ENCODE data around the gene SLC23A2. TPM values are rescaled to one million over a fixed set of nuclear protein-coding genes. Genes with fewer than 3 reads are reported as not detected.

Gene SLC23A2
- total RNA-seq, 1 experiment from 2014 or later: 24.0 TPM

GRCh38 chr20:4937407-4938319 lies 63.6 kb downstream of the SLC23A2 start:
- CTCF ChIA-PET: interaction anchor here (0.6 to 1.7 kb wide), 3 partner anchors 10 to 255 kb away, joined by 3 to 7 read pairs (median 3); no protein-coding TSS in a partner anchor
- no peak overlapping the region for H3K27ac Mint-ChIP-seq (ENCODE audit: low read depth, unreplicated experiment)
- POLR2A ChIA-PET: interaction anchor here (0.6 kb wide), 1 partner anchor 715 kb away, joined by 3 read pairs; no protein-coding TSS in a partner anchor
- no peaks in the 10 kb centered on the region for H3K9me3 Mint-ChIP-seq (ENCODE audit: unreplicated experiment)
- no peaks in the 10 kb centered on the region for H3K36me3 Mint-ChIP-seq (ENCODE audit: insufficient read depth, unreplicated experiment)
- H3K4me1 Mint-ChIP-seq (ENCODE audit: insufficient read depth, unreplicated experiment): no peaks in the 10 kb centered on the region
- intact Hi-C loops (cut with micrococcal nuclease): no loop called here
- no peak overlapping the region for H3K4me3 Mint-ChIP-seq (ENCODE audit: unreplicated experiment)
- no TSS peak for BruUV-seq (replicated peaks)
- no peaks in the 10 kb centered on the region for H3K27me3 Mint-ChIP-seq (ENCODE audit: insufficient read depth, unreplicated experiment)
- DNase-seq (ENCODE audit: unreplicated experiment): no peak
- no peak for TF ChIP-seq CTCF (IDR thresholded peaks at IDR 0.05; ENCODE audit: unreplicated experiment)

GRCh38 chr20:4936851-4937406 lies 64.4 kb downstream of the SLC23A2 start:
- H3K27me3 Mint-ChIP-seq (ENCODE audit: insufficient read depth, unreplicated experiment): no peaks in the 10 kb centered on the region
- POLR2A ChIA-PET: no interaction called here
- TF ChIP-seq CTCF (IDR thresholded peaks at IDR 0.05; ENCODE audit: unreplicated experiment): no peak
- no peak overlapping the region for H3K27ac Mint-ChIP-seq (ENCODE audit: low read depth, unreplicated experiment)
- H3K4me1 Mint-ChIP-seq (ENCODE audit: insufficient read depth, unreplicated experiment): no peaks in the 10 kb centered on the region
- no peaks in the 10 kb centered on the region for H3K9me3 Mint-ChIP-seq (ENCODE audit: unreplicated experiment)
- intact Hi-C loops (cut with micrococcal nuclease): no loop called here
- no peaks in the 10 kb centered on the region for H3K36me3 Mint-ChIP-seq (ENCODE audit: insufficient read depth, unreplicated experiment)
- no TSS peak for BruUV-seq (replicated peaks)
- no peak overlapping the region for H3K4me3 Mint-ChIP-seq (ENCODE audit: unreplicated experiment)
- CTCF ChIA-PET: interaction anchor here (0.9 to 1.7 kb wide), 4 partner anchors 11 to 164 kb away, joined by 3 to 5 read pairs (median 4); no protein-coding TSS in a partner anchor
- no peak for DNase-seq (ENCODE audit: unreplicated experiment)

- Mint-ChIP-seq H3K9me3 (ENCODE audit: unreplicated experiment) (no peaks in the 10 kb centered on the region), H3K27me3 (ENCODE audit: insufficient read depth, unreplicated experiment) (no peaks in the 10 kb centered on the region), H3K36me3 (ENCODE audit: insufficient read depth, unreplicated experiment) (no peaks in the 10 kb centered on the region), H3K4me1 (ENCODE audit: insufficient read depth, unreplicated experiment) (no peaks in the 10 kb centered on the region), H3K27ac (ENCODE audit: low read depth, unreplicated experiment) (no peak overlapping the region), H3K4me3 (ENCODE audit: unreplicated experiment) (no peak overlapping the region)
- TF ChIP-seq CTCF (IDR thresholded peaks at IDR 0.05; ENCODE audit: unreplicated experiment): no peak
- intact Hi-C loops (cut with micrococcal nuclease): no loop called here
- no peak for DNase-seq (ENCODE audit: unreplicated experiment)
- POLR2A ChIA-PET: no interaction called here
- BruUV-seq (replicated peaks): no TSS peak
- CTCF ChIA-PET: interaction anchor here (0.5 to 1.7 kb wide), 5 partner anchors 12 to 165 kb away, joined by 3 to 5 read pairs (median 5); no protein-coding TSS in a partner anchor
Observed at GRCh38 chr20:4936392-4936850, 64.9 kb downstream of the SLC23A2 start.

GRCh38 chr20:4932061-4932460 lies 69.2 kb downstream of the SLC23A2 start:
- intact Hi-C loops (cut with micrococcal nuclease): no loop called here
- Mint-ChIP-seq H3K4me3 (ENCODE audit: unreplicated experiment) (no peak overlapping the region), H3K36me3 (ENCODE audit: insufficient read depth, unreplicated experiment) (peaks cover 17% of the 10 kb centered on the region), H3K27ac (ENCODE audit: low read depth, unreplicated experiment) (no peak overlapping the region), H3K9me3 (ENCODE audit: unreplicated experiment) (no peaks in the 10 kb centered on the region), H3K27me3 (ENCODE audit: insufficient read depth, unreplicated experiment) (no peaks in the 10 kb centered on the region), H3K4me1 (ENCODE audit: insufficient read depth, unreplicated experiment) (no peaks in the 10 kb centered on the region)
- CTCF ChIA-PET: interaction anchor here (1.7 kb wide), 1 partner anchor 11 kb away, joined by 4 read pairs; no protein-coding TSS in a partner anchor
- POLR2A ChIA-PET: no interaction called here
- TF ChIP-seq CTCF (IDR thresholded peaks at IDR 0.05; ENCODE audit: unreplicated experiment): no peak
- DNase-seq (ENCODE audit: unreplicated experiment): no peak
- BruUV-seq (replicated peaks): TSS peak; percentile 31

Data from MCF 10A (cell line).